Sigmoid colon (tissue), 4 donors: ENCODE data around the gene MGAT3.

ENCODE experiments used
- POLR2A ChIP-seq, 2 donors: fragments of 450-650 bp; IDR thresholded peaks; one replicate each; pipeline ENCODE4 v1.6.1; 2016; ENCODE audit warnings: antibody characterized with exemption in 2 of 2, mild to moderate bottlenecking in 2 of 2, moderate library complexity in 2 of 2
- POLR2AphosphoS5 ChIP-seq, 4 donors: sonication (generic); formaldehyde crosslinking; IDR thresholded peaks; one replicate each; pipeline ENCODE4 v1.6.1; 2017; ENCODE audit warnings: antibody characterized with exemption in 4 of 4
- TF ChIP-seq, protein P1 (sequence below), 4 experiments: fragments of 450-650 bp in 3 of 4; fragments of 200-600 bp in 1 of 4; IDR thresholded peaks; one replicate each; pipeline ENCODE4 v1.5.1; 2016 to 2019; ENCODE audit warnings: antibody characterized with exemption in 4 of 4, mild to moderate bottlenecking in 3 of 4, moderate library complexity in 2 of 4

DNA sequence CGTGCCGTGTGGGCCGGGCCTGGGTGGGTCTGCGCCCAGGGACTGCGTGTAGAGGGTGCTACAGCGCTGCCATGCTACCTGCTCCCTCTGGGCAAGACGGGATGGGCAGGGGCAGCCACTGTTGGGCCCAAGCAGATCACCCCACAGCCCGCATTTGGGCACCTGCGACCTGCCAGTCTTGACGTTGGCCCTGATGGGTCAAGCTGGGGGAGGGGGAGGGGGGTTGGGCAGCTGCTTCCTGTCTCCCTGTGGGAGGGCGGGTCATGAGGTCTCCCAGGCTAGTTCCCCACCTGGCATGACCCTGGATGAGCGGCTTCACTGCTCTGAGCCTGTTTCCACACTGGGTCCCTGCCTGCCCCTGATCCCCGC, 78.5 kb downstream of the MGAT3 start:
- TF ChIP-seq, protein P1, sequence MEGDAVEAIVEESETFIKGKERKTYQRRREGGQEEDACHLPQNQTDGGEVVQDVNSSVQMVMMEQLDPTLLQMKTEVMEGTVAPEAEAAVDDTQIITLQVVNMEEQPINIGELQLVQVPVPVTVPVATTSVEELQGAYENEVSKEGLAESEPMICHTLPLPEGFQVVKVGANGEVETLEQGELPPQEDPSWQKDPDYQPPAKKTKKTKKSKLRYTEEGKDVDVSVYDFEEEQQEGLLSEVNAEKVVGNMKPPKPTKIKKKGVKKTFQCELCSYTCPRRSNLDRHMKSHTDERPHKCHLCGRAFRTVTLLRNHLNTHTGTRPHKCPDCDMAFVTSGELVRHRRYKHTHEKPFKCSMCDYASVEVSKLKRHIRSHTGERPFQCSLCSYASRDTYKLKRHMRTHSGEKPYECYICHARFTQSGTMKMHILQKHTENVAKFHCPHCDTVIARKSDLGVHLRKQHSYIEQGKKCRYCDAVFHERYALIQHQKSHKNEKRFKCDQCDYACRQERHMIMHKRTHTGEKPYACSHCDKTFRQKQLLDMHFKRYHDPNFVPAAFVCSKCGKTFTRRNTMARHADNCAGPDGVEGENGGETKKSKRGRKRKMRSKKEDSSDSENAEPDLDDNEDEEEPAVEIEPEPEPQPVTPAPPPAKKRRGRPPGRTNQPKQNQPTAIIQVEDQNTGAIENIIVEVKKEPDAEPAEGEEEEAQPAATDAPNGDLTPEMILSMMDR (IDR thresholded peaks at IDR 0.05) = no peak
- TF ChIP-seq POLR2AphosphoS5 (IDR thresholded peaks at IDR 0.05) (no peak), POLR2A (IDR thresholded peaks at IDR 0.05) (no peak)
